GM12892 (cell line): ENCODE data around the gene RACGAP1.

Source experiments
- POLR2A ChIP-seq: IDR thresholded peaks from 2 replicates; pipeline ENCODE4 v1.6.1; 2011; ENCODE audit warnings: low read depth, low read length, control low read depth
- POLR2AphosphoS5 ChIP-seq: IDR thresholded peaks from 2 replicates; pipeline ENCODE4 v1.6.1; 2011; ENCODE audit warnings: low read depth, low read length, control low read depth

DNA sequence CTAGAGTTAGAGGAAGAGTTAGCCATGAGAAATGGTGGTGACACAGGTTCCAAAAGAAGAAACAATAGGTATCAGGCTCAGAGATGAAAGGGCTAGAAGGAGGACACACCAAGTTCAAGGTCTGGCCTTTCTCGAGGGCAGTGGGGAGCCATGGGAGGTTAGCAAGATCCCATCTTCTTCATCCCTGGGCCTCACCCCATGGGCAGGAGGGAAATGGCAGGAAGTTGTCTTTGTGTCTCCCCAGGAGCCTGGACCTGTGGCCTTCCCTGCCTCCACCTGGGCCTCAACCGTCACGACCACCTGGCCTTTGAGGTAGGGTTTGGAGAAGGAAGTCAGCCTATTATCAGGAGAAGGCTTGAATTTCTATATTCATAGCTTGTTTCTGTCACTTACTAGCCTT is 80.6 kb downstream of the RACGAP1 start:
- TF ChIP-seq POLR2A (no peak), POLR2AphosphoS5 (no peak)
